Measurements from ENCODE around the gene PFDN4.
"Not testable (repeated sequence)": the region's sequence is repeated elsewhere in the genome, so short reads cannot be mapped to it uniquely, and the experiment has no call there.

PFDN4 gene

DNA sequence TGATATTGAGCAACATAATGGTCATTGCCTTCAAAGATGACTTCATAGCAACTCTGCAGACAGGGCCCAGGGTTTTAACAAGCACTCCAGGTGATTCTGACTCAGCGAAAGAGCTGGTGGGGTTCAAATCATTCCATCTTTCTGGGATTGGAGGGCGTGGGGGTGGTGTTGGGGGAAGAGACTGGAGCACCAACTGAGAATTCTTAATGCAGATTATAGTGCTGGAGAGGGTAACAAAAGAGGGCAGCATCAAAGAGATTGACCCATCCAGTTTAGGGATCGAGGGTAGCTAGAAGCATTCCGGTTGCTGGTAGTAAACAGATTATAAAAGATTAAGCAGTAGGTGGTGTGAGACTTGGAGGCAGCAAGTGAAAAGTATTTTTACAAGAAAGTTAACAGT lies 15.9 kb downstream of the PFDN4 start:
- no peak for DNase-seq (ENCODE audit: low spot score)

DNA sequence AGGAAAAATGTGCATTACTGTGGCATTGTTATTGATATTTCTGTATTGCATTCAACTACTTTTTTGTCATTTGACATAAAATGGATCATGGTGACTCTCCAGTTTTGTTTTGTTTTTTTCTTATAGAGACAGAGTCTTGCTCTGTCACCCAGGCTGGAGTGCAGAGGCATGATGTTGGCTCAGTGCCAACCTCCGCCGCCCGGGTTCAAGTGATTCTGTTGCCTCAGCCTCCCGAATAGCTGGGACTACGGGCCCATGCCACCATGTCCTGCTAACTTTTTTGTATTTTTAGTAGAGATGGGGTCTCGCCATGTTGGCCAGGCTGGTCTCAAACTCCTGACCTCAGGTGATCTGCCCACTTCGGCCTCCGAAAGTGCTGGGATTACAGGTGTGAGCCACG lies 16.8 kb downstream of the PFDN4 start:
- not testable (repeated sequence) for DNase-seq (ENCODE audit: low spot score)

GRCh38 chr20:54227241-54227640 lies 19.4 kb downstream of the PFDN4 start:
- no peak for DNase-seq (ENCODE audit: low spot score)

- no peak for DNase-seq (ENCODE audit: low spot score)
Observed at GRCh38 chr20:54227751-54228150, 19.9 kb downstream of the PFDN4 start.

DNA sequence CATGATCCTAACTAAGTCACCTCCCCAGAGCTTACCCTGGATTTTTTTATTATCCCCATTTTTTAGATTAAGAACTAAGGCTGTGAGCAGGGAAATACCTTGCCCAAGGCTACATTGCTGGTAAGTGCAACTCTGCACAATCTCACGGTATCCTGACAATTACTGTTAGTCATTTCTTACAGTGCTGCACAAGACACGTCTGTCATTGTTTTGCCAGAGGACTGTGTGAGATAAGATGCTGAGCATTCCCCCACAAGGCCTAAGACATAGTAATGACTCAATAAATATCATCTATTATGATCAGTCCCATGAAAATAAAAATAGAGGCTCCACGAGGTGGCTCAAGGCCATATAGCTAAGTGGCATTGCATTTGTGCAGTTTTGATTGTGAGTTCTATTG lies 21.0 kb downstream of the PFDN4 start:
- DNase-seq (ENCODE audit: low spot score) = no peak

DNA sequence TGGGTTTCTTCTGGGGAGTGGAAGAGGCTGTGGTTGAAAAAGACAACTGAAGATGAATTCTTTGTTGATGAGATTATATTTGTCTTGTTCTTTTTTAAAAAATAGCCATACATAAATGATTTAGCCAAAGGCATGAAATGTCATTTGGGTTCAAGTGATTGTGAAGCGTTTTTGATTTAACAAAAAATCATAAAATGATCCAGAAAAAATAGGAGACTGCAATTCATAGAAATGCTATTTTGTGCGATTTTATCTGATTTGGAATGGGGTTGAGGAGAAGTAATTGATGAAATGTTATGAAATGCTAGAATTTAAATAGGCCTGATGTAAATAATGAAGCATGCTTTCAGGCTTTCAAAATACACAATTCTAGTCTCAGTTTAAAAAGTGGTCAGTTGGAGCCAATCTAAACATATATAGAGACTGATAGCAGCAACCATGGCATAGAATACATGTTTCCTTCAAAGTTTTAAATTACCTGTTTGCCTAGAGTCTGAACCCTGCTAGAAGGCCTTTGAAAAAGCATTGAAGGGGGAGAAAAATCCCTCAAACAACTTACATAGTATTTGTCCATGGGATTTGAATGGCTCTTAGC lies 21.8 kb downstream of the PFDN4 start:
- DNase-seq (ENCODE audit: low spot score) = no peak

GRCh38 chr20:54231036-54231435 lies 23.1 kb downstream of the PFDN4 start:
- no peak for DNase-seq (ENCODE audit: low spot score)

DNA sequence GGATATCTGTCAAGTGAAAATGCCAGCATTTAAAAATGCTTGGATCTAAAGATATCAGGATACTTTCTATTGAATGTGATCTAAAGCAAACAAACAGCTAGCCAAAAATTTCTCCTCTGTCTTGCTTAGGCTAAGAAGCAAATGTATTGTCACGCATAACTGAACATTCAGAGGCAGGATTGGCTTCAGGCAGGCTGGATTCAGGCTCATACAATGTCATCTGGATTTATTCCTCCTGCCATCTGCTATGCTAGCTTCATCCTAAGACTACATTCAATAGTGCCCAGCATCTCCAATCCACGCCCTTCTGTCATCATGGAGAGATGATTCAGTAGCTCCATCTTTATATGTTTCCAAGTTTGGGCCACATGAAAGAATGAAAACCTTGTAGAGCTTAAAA lies 27.1 kb downstream of the PFDN4 start:
- no peak for DNase-seq (ENCODE audit: low spot score)

- no peak for DNase-seq (ENCODE audit: low spot score)
Observed at GRCh38 chr20:54237116-54237943, 29.4 kb downstream of the PFDN4 start.

DNA sequence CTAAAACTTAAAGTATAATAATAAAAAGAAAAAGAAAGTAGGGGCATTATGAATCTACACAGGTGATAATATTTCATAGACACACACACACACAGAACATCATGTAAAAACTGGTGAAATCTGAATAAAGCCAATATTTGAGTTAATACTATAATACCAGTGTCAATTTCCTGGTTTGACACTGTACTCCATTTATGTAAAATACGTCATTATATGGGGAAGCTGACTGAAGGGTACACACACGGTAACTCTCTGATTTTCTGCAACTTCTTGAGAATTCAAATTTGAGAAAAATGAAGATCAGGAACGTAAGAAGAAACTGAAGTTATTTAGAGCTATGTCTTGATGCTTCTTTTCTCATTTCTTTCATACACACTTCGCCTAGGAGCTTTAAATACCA lies 36.2 kb downstream of the PFDN4 start:
- DNase-seq (ENCODE audit: low spot score) = no peak

- not testable (repeated sequence) for DNase-seq (ENCODE audit: low spot score)
Observed at GRCh38 chr20:54248705-54249104, 40.8 kb downstream of the PFDN4 start.

- DNase-seq (ENCODE audit: low spot score) = no peak
Observed at GRCh38 chr20:54250691-54251090, 42.8 kb downstream of the PFDN4 start.

DNA sequence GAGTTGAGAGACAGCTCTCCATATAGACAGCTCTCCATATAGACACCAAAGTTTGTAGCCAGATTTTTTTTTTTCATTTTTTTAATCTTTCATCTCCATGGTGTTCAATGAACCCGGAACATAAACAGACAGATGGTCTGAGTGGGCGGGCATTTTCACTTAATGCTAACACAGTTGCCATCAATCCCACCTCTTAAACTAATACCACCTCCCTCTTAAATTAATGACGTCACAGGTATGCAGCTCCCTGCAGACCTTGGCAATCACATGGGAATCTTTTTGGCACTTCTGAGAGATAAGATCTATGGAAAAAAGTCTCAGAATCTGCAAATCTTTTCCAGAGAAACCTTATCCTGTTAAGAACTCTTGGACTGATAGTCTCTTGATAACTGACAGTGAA lies 43.2 kb downstream of the PFDN4 start:
- DNase-seq (ENCODE audit: low spot score) = no peak

DNA sequence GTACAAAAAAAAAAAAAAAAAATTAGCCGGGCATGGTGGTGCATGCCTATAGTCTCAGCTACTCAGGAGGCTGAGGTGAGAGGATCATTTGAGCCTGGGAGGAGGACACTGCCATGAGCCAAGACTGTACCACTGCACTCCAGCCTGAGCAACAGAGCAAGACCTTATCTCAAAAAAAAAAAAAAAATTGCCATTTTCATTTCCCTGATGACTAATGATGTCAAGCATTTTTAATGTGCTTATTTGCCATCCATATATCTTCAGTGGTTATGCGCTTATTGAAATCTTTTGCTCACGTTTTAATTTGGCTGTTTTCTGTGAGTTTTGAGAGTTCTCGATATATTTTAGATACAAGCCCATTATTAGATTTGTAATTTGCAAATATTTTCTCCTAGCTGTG lies 46.7 kb downstream of the PFDN4 start:
- no peak for DNase-seq (ENCODE audit: low spot score)

- no peak for DNase-seq (ENCODE audit: low spot score)
Observed at GRCh38 chr20:54255157-54255556, 47.3 kb downstream of the PFDN4 start.

GRCh38 chr20:54256202-54256601 lies 48.3 kb downstream of the PFDN4 start:
- no peak for DNase-seq (ENCODE audit: low spot score)

GRCh38 chr20:54257071-54257816 lies 49.4 kb downstream of the PFDN4 start:
- DNase-seq (ENCODE audit: low spot score) = no peak

- DNase-seq (ENCODE audit: low spot score) = no peak
Observed at GRCh38 chr20:54260116-54260515, 52.2 kb downstream of the PFDN4 start.

GRCh38 chr20:54262671-54263070 lies 54.8 kb downstream of the PFDN4 start:
- no peak for DNase-seq (ENCODE audit: low spot score)

DNA sequence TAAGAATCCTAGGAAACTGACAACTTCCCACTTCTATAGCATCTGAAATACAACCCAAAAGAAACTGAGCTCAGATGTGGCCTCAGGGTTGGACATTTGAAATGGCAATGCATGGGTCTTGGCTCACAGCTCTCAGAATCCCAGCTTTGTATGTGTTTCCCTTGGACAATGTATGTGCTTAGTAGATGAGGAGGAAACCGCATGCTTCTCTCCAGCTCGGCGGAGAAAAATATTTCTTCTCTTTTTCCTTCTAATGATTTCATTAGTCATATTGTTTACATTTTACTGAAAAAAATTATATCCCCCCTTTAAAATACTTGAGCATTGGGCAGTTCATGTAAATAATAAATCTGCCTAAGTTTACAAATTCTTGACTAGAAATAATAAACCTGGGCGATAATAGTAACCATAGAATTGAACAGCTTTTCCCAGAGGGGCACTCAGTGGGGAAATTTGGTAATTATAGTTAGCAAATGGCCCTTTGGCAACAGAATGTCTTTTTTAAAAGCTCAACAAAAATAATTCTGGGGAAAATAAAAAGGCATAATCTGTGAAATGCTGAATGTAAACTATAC lies 55.3 kb downstream of the PFDN4 start:
- no peak for DNase-seq (ENCODE audit: low spot score)

GRCh38 chr20:54265791-54266190 lies 57.9 kb downstream of the PFDN4 start:
- not testable (repeated sequence) for DNase-seq (ENCODE audit: low spot score)

- DNase-seq (ENCODE audit: low spot score) = no peak
Observed at GRCh38 chr20:54266844-54267243, 59.0 kb downstream of the PFDN4 start.

Data from SK-N-DZ (cell line).